ENCODE measurements around the gene PLBD1. TPM values are rescaled to one million over a fixed set of nuclear protein-coding genes. Genes with fewer than 3 reads are reported as not detected.

Gene PLBD1
- polyA plus RNA-seq, 1 donor (not counting 4 experiments of a cell fraction or from before 2014, with no cell fraction given): 7.2 TPM

DNA sequence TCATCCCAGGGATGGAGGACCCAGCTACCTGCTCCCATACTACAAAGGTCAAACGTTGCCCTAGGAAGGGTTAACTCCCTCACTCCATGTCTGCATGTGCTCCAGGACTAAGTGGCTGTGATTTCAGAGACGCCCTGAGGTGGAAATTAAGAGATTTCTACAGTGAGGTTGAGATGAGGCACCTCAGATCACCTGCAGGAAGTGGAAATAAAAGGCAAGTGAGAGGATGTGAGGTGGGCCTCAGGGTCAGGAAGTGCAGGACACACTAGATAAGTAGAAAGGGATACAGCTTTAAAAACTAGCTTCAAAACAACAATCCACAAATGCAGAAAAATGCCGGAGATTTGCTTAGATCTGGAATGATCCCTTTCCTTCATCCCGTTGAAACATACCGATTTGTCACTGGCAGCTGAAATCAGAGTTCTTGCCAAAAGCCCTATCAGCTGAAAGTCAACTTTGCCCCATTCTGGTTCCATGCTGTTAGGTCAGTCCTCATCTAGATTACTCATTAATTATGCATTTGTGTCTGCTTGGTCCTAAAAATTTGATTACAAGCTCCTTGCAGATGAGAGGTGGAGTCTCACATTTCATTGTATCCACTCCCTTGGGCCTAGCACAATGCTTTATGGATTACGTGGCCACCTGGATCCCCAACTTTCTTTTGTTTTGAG, 6.6 kb downstream of the PLBD1 start:
- DNase-seq (ENCODE audit: low read depth, low spot score) (no peak), FAIRE-seq (no peak)
- no peaks in the 10 kb centered on the region for H3K79me2 ChIP-seq (ENCODE audit: control insufficient read depth, insufficient read depth, low read length)
- no peaks in the 10 kb centered on the region for H3K36me3 ChIP-seq (ENCODE audit: control insufficient read depth in 2 of 2, extremely low read depth in 1 of 2, insufficient read depth in 2 of 2, low read length in 2 of 2)
- H3K27me3 ChIP-seq (ENCODE audit: control insufficient read depth, extremely low read depth, insufficient read depth, low read length): no peaks in the 10 kb centered on the region
- H3K9me3 ChIP-seq (ENCODE audit: control insufficient read depth, low read depth, low read length): no peaks in the 10 kb centered on the region
- no peak overlapping the region for H3K4me2 ChIP-seq (ENCODE audit: control insufficient read depth, extremely low read depth, insufficient read depth, low read depth, low read length)
- H3K27ac ChIP-seq (ENCODE audit: control insufficient read depth, insufficient read depth, low read length): no peak overlapping the region
- TF ChIP-seq EZH2 (IDR thresholded peaks at IDR 0.05; ENCODE audit: low read length): no peak
- no peak for TF ChIP-seq CTCF (optimal IDR thresholded peaks at IDR 0.05 in 1 of 3, IDR thresholded peaks at IDR 0.05 in 1 of 3, conservative IDR thresholded peaks at IDR 0.05 in 1 of 3; ENCODE audit: extremely low read depth in 1 of 3, insufficient read depth in 2 of 3, low read length in 3 of 3)
- no peak overlapping the region for H3K4me3 ChIP-seq (ENCODE audit: control insufficient read depth in 2 of 3, extremely low read depth in 1 of 3, insufficient read depth in 2 of 3, low read depth in 1 of 3, low read length in 3 of 3)
- no peaks in the 10 kb centered on the region for H3K9me1 ChIP-seq (ENCODE audit: control insufficient read depth, extremely low read depth, insufficient read depth, low read length)
- dilution Hi-C loops (cut with MboI; ENCODE audit: extremely low pct_ligation_motif_present, low sequenced_read_pairs): no loop called here
- no peak overlapping the region for H2AFZ ChIP-seq (ENCODE audit: control insufficient read depth, low read length)
- H3K4me1 ChIP-seq (ENCODE audit: control insufficient read depth, extremely low read depth, insufficient read depth, low read length): no peaks in the 10 kb centered on the region
- no peaks in the 10 kb centered on the region for H4K20me1 ChIP-seq (ENCODE audit: control insufficient read depth, extremely low read depth, insufficient read depth, low read length)
- no peak overlapping the region for H3K9ac ChIP-seq (ENCODE audit: control insufficient read depth, extremely low read depth, insufficient read depth, low read length)

GRCh38 chr12:14558473-14558959, 9.2 kb downstream of the PLBD1 start:
- H3K27me3 ChIP-seq (ENCODE audit: control insufficient read depth, extremely low read depth, insufficient read depth, low read length): no peaks in the 10 kb centered on the region
- no peak overlapping the region for H3K9ac ChIP-seq (ENCODE audit: control insufficient read depth, extremely low read depth, insufficient read depth, low read length)
- H3K27ac ChIP-seq (ENCODE audit: control insufficient read depth, insufficient read depth, low read length): no peak overlapping the region
- no peak for DNase-seq (ENCODE audit: low read depth, low spot score)
- no peaks in the 10 kb centered on the region for H3K9me3 ChIP-seq (ENCODE audit: control insufficient read depth, low read depth, low read length)
- peaks cover 7% of the 10 kb centered on the region for H3K4me1 ChIP-seq (ENCODE audit: control insufficient read depth, extremely low read depth, insufficient read depth, low read length)
- H2AFZ ChIP-seq (ENCODE audit: control insufficient read depth, low read length): no peak overlapping the region
- H4K20me1 ChIP-seq (ENCODE audit: control insufficient read depth, extremely low read depth, insufficient read depth, low read length): no peaks in the 10 kb centered on the region
- H3K79me2 ChIP-seq (ENCODE audit: control insufficient read depth, insufficient read depth, low read length): no peaks in the 10 kb centered on the region
- no peaks in the 10 kb centered on the region for H3K36me3 ChIP-seq (ENCODE audit: control insufficient read depth in 2 of 2, extremely low read depth in 1 of 2, insufficient read depth in 2 of 2, low read length in 2 of 2)
- H3K4me3 ChIP-seq (ENCODE audit: control insufficient read depth in 2 of 3, extremely low read depth in 1 of 3, insufficient read depth in 2 of 3, low read depth in 1 of 3, low read length in 3 of 3): no peak overlapping the region
- no peak overlapping the region for H3K4me2 ChIP-seq (ENCODE audit: control insufficient read depth, extremely low read depth, insufficient read depth, low read depth, low read length)
- dilution Hi-C loops (cut with MboI; ENCODE audit: extremely low pct_ligation_motif_present, low sequenced_read_pairs): no loop called here
- H3K9me1 ChIP-seq (ENCODE audit: control insufficient read depth, extremely low read depth, insufficient read depth, low read length): no peaks in the 10 kb centered on the region
- TF ChIP-seq CTCF (optimal IDR thresholded peaks at IDR 0.05 in 1 of 3, IDR thresholded peaks at IDR 0.05 in 1 of 3, conservative IDR thresholded peaks at IDR 0.05 in 1 of 3; ENCODE audit: extremely low read depth in 1 of 3, insufficient read depth in 2 of 3, low read length in 3 of 3) (no peak), EZH2 (IDR thresholded peaks at IDR 0.05; ENCODE audit: low read length) (no peak)
- no peak for FAIRE-seq

Measured in keratinocyte (primary cell).